ENCODE results near the gene TSC22D2.

DNA sequence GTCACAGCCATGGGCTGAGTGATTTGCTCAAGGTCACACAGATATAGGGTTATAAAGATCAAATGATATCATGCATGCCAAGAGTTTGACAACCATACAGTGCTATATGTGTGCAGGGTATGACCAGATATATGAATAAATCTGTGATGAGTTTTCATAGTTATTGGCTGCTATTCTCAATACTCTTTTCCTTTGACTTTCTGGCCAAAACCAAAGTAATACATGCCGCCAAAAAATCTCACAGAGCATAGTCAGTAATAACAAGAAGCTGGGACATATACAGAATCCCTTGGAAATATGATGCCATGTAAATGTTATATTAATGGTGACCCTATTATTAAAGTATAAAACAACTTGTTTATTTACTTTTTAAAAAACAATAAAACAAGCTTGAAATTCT, 11.6 kb upstream of the TSC22D2 start:
- TF ChIP-seq, protein P1, sequence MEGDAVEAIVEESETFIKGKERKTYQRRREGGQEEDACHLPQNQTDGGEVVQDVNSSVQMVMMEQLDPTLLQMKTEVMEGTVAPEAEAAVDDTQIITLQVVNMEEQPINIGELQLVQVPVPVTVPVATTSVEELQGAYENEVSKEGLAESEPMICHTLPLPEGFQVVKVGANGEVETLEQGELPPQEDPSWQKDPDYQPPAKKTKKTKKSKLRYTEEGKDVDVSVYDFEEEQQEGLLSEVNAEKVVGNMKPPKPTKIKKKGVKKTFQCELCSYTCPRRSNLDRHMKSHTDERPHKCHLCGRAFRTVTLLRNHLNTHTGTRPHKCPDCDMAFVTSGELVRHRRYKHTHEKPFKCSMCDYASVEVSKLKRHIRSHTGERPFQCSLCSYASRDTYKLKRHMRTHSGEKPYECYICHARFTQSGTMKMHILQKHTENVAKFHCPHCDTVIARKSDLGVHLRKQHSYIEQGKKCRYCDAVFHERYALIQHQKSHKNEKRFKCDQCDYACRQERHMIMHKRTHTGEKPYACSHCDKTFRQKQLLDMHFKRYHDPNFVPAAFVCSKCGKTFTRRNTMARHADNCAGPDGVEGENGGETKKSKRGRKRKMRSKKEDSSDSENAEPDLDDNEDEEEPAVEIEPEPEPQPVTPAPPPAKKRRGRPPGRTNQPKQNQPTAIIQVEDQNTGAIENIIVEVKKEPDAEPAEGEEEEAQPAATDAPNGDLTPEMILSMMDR (IDR thresholded peaks at IDR 0.05) = no peak
- no peak for TF ChIP-seq POLR2A (IDR thresholded peaks at IDR 0.05)

Measured in thyroid gland (tissue), 4 donors.